AG04449 (cell line): ENCODE data around the gene LIN7B.

Experiments used
- CTCF ChIA-PET: fragments of 350-600 bp; formaldehyde crosslinking; extraction: SDS; loops from one replicate; lab custom pipeline; 2021; ENCODE audit warnings: antibody characterized with exemption; lab: Yijun Ruan, JAX
- POLR2A ChIA-PET: fragments of 400-600, 350-600 bp; formaldehyde crosslinking; extraction: SDS; loops from one replicate; lab custom pipeline; 2020; ENCODE audit warnings: antibody characterized with exemption, inconsistent platforms; lab: Yijun Ruan, JAX
- DNase-seq: peaks from one replicate; pipeline ENCODE4 v3.0.0-alpha.2; 2010; ENCODE audit warnings: low read depth, low spot score
- H3K4me3 ChIP-seq: 2 replicates; pipeline ENCODE4 v1.5.1; 2011; ENCODE audit warnings: low read depth, mild to moderate bottlenecking, control low read depth, low read length
- TF ChIP-seq, protein P1 (sequence below): IDR thresholded peaks from one replicate; pipeline ENCODE4 v1.5.1; 2011; ENCODE audit warnings: mild to moderate bottlenecking, moderate library complexity, low read length, control low read depth, inconsistent platforms; ENCODE audit not compliant: insufficient read depth; ENCODE audit errors: missing control alignments

LIN7B gene

DNA sequence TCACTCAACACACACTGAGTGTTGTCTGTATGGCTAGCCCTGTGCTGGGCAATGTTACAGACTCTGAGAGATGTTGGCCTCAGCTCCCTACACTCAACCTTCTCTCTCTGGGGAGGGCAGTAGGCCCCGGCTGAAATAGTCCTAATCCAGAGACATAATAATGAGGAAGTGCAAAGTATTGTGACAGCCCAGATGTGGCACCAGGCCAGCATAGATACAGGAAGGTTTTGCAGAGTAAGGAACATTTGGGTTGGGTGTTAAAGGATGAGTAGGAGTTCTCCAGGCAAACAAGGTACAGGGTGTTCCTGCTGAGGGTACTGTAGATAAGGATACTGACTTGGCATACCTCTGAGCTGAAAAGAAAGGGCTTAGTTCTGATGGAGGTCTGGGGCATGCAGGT is 2.4 kb downstream of the LIN7B start:
- DNase-seq = no peak
- TF ChIP-seq, protein P1, sequence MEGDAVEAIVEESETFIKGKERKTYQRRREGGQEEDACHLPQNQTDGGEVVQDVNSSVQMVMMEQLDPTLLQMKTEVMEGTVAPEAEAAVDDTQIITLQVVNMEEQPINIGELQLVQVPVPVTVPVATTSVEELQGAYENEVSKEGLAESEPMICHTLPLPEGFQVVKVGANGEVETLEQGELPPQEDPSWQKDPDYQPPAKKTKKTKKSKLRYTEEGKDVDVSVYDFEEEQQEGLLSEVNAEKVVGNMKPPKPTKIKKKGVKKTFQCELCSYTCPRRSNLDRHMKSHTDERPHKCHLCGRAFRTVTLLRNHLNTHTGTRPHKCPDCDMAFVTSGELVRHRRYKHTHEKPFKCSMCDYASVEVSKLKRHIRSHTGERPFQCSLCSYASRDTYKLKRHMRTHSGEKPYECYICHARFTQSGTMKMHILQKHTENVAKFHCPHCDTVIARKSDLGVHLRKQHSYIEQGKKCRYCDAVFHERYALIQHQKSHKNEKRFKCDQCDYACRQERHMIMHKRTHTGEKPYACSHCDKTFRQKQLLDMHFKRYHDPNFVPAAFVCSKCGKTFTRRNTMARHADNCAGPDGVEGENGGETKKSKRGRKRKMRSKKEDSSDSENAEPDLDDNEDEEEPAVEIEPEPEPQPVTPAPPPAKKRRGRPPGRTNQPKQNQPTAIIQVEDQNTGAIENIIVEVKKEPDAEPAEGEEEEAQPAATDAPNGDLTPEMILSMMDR = no peak
- ChIA-PET CTCF (interaction anchor here (1.0 to 5.3 kb wide), 6 partner anchors 18 to 95 kb away, joined by 3 to 33 read pairs (median 7); no protein-coding TSS in a partner anchor), POLR2A (no interaction called here)
- H3K4me3 ChIP-seq = no peak overlapping the region

DNA sequence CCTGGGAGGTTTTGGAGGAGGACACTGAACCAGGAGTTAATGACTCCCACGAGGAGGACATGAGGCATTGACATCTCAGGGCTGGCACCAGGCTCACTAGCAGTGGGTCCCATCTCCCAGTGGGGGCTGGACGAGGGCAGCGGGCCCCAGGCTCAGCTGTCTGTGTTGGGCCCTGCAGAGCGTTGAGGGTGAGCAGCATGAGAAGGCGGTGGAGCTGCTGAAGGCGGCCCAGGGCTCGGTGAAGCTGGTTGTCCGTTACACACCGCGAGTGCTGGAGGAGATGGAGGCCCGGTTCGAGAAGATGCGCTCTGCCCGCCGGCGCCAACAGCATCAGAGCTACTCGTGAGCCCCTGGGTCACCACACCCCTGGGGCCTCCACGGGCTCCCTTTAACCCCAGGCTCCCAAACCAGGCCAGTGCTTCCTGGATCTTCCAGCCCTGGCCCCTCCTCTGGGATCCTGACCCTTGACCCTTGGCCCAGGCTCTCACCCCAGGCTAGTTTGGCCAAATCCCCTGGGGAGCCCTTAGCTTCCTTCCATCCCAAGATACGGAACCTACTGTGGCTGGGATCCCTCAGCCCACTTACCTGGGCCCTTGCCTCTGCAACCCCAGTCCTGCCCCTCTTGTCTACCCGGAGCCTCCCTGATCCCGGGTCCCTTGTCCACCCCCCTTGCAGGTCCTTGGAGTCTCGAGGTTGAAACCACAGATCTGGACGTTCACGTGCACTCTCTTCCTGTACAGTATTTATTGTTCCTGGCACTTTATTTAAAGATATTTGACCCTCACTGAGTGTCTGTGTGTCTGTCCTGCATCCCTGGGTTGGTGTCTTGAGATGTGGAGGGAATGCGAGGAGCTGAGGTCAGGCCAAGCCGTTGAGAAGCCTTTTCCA is 3.8 kb downstream of the LIN7B start:
- TF ChIP-seq, protein P1 = no peak
- DNase-seq = no peak
- ChIA-PET POLR2A (interaction anchor here (0.6 kb wide), 1 partner anchor 30 kb away, joined by 3 read pairs; no protein-coding TSS in a partner anchor), CTCF (interaction anchor here (0.6 to 5.3 kb wide), 11 partner anchors 9 to 94 kb away, joined by 3 to 33 read pairs (median 3); no protein-coding TSS in a partner anchor)
- peak overlapping the region; percentile 77 for H3K4me3 ChIP-seq

DNA sequence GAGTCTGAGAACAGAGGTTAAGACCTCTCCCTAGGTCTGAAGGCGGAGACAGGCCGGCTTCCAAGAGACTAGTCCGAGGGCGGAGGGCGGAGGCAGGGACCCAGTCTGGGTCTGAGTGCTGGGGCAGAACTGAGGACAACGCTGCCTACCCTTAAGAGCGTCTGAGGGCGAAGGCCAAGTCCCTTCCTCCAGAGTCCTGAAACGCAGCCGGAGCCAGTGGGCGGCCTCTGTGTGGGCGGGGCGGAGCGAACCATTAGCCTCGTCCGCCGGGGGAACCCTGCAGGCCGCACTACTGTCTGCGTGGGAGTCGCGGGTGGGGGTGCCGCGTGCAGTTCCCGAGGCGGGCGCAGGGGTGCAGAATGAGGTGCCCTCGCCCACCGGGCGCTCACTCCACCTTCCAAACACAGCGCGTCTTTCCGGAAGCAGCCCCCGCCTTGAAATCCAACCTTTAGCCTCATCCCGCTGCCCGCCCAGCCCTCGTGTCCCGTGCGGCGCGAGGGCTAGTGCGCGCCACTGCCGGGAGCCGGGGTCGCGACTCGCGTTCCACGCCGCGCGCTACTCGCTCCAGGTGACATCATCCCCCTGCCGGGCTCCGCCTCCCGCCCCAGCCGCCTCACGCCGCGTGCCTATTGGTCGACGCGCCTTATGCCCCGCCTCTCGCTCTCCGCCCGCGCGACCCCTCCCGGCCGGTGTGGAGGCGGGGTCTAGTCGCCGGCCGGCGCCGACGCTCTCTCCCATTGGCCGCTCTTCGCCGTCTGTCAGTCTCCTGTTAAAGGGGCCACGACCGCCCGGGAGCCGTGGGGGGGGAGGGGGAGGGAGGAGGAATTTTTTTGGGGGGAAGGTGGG is 4.6 kb downstream of the LIN7B start, which contains the start of gene C19orf73:
TSS of gene C19orf73 (minus strand) at position 579 of the 846 bp plus-strand sequence. CDS start at position 458, 121 bp downstream.
- ChIA-PET CTCF (interaction anchor here (0.7 to 5.3 kb wide), 7 partner anchors 10 to 90 kb away, joined by 3 to 33 read pairs (median 3); no protein-coding TSS in a partner anchor), POLR2A (interaction anchor here (0.6 kb wide), 1 partner anchor 31 kb away, joined by 3 read pairs; no protein-coding TSS in a partner anchor)
- peak; percentile 33 for DNase-seq
- H3K4me3 ChIP-seq = peak within 1 kb of the TSS; percentile 77
- TF ChIP-seq, protein P1 = peak; percentile 6

DNA sequence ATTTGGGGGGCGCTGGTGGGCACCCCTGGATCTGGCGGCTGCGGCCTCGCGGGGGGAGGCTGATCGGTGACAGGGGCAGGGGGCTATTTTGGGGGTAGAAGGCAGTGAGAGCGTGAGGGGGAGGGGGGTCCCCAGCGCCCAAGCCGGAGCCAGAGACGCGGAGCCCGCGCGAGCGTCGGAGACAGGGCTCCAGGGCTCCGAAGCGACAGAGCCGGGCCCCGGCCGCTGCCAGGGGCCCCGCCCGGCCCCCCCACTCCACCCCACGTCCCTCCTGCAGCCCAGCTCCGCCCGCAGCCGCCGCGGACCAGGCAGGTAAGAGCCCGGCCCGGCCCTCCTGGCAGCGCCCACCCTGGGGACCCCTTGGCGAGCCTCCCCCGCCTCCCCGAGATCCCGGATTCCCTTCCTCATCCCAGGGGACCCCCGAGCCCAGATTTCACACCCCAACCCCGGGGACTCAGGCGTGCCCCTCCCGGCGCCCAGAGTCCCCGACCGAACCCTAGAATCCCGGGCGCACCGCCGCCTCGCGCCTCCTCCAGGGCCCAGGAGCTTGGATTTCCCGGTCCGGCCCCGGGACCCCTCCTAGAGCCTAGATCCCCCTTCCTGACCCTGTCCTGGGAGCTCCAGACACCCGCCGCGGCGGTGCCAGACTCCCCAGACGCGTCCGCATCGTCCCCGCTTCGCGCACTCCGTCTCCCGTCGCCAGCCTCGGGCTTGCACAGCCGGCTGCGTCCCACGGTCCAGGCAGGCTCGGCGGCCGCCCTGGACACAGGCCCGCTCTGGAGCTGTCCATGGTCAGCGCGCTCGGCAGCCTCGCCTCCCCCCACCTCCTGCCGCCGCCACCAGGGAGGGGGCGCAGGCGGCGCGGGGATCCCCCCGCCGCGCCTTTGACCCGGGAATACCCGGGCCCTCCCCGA is 5.5 kb downstream of the LIN7B start, which contains the start of gene PPFIA3:
TSS of gene PPFIA3 (plus strand) at position 134 of the 914 bp plus-strand sequence. CDS start 8,330 bp downstream, outside the sequence.
- ChIA-PET POLR2A (interaction anchor here (0.5 kb wide), 1 partner anchor 67 kb away, joined by 3 read pairs; no protein-coding TSS in a partner anchor), CTCF (interaction anchor here (0.8 to 2.4 kb wide), 9 partner anchors 13 to 126 kb away, joined by 3 to 13 read pairs (median 3); partner anchors contain the start of genes GYS1 and RUVBL2)
- TF ChIP-seq, protein P1 = no peak
- DNase-seq = no peak
- H3K4me3 ChIP-seq = peak within 1 kb of the TSS; percentile 77

DNA sequence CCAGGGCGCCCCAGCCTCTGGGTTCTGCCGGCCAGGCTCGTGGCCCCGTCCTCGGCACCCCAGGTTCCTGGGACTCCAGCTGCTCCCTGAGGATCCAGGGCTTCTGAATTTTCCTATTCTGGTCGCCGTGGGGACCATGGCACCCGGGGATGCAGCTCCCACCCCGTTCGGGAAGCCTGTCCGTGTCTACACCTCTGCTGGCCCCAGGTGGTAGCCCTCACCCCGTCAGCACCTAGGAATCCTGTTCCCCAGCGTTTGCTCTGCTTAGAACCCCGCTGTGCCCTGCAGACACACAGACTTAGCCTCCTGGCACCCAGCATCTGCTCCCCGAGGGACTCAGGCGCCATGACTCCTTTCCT is 6.1 kb downstream of the LIN7B start:
- ChIA-PET CTCF (interaction anchor here (1.0 to 2.4 kb wide), 8 partner anchors 15 to 127 kb away, joined by 3 to 13 read pairs (median 4); partner anchors contain the start of genes GYS1 and RUVBL2), POLR2A (interaction anchor here (0.5 kb wide), 1 partner anchor 67 kb away, joined by 3 read pairs; no protein-coding TSS in a partner anchor)
- no peak for DNase-seq
- TF ChIP-seq, protein P1 = no peak
- H3K4me3 ChIP-seq = no peak overlapping the region
